OCI-LY3 (cell line): ENCODE measurements around the gene RNF11.

ENCODE experiments used
- H2AFZ ChIP-seq: fragments of 200-600, 300-600 bp; shearing (Covaris generic); 2 replicates; pipeline ENCODE4 v1.6.0; 2014; ENCODE audit warnings: antibody characterized with exemption, low read depth, low read length
- H3K27ac ChIP-seq: fragments of 200-600, 300-600 bp; sonication (generic); 2 replicates; pipeline ENCODE4 v1.5.1; 2014; ENCODE audit warnings: mild to moderate bottlenecking, low read length, moderate library complexity, mixed read lengths
- H3K27me3 ChIP-seq: fragments of 200-600, 300-600 bp; sonication (generic); 2 replicates; pipeline ENCODE4 v1.6.1; 2014; ENCODE audit warnings: low read depth, low read length, mixed read lengths
- H3K36me3 ChIP-seq: fragments of 200-600, 300-600 bp; sonication (generic); replicated peaks from 2 replicates; pipeline ENCODE3; 2014; ENCODE audit warnings: low read depth, low read length, mixed read lengths
- H3K4me1 ChIP-seq: fragments of 300-600, 200-600 bp; sonication (generic); 2 replicates; pipeline ENCODE4 v1.6.1; 2014; ENCODE audit warnings: low read length, mixed read lengths
- H3K4me2 ChIP-seq: fragments of 200-600, 300-600 bp; sonication (generic); 2 replicates; pipeline ENCODE4 v1.6.1; 2014; ENCODE audit warnings: low read length, mixed read lengths
- H3K4me3 ChIP-seq: fragments of 300-600, 200-600 bp; sonication (generic); 2 replicates; pipeline ENCODE4 v1.5.1; 2014; ENCODE audit warnings: antibody characterized with exemption, mild to moderate bottlenecking, low read length, moderate library complexity
- H3K79me2 ChIP-seq: fragments of 300-600, 200-600 bp; shearing (Covaris generic); 2 replicates; pipeline ENCODE4 v1.6.1; 2014; ENCODE audit warnings: mild to moderate bottlenecking, low read length, mixed read lengths
- H3K9ac ChIP-seq: fragments of 300-600, 200-600 bp; shearing (Covaris generic); 2 replicates; pipeline ENCODE4 v1.6.0; 2014; ENCODE audit warnings: mild to moderate bottlenecking, low read length, moderate library complexity
- H3K9me3 ChIP-seq: fragments of 200-600, 300-600 bp; shearing (Covaris generic); 2 replicates; pipeline ENCODE4 v1.6.1; 2014; ENCODE audit warnings: low read length, mixed read lengths; ENCODE audit not compliant: insufficient read depth
- H4K20me1 ChIP-seq: fragments of 200-600, 300-600 bp; sonication (generic); 2 replicates; pipeline ENCODE4 v1.6.1; 2016; ENCODE audit warnings: low read length, mixed read lengths; ENCODE audit not compliant: insufficient read depth
- CTCF ChIP-seq: fragments of 200-600, 300-600 bp; sonication (generic); IDR thresholded peaks from 2 replicates; pipeline ENCODE4 v1.5.1; 2014; ENCODE audit warnings: antibody characterized with exemption, low read length, low read depth
- EZH2phosphoT487 ChIP-seq: fragments of 200-600 bp; shearing (Covaris generic); IDR thresholded peaks from 2 replicates; pipeline ENCODE4 v1.6.1; 2018; ENCODE audit warnings: antibody characterized with exemption, mixed run types, low read depth

Gene RNF11

GRCh38 chr1:51302270-51302669 lies 66.2 kb downstream of the RNF11 start:
- H3K9ac ChIP-seq: no peak overlapping the region
- no peaks in the 10 kb centered on the region for H4K20me1 ChIP-seq
- no peaks in the 10 kb centered on the region for H3K9me3 ChIP-seq
- H3K4me3 ChIP-seq: no peak overlapping the region
- no peaks in the 10 kb centered on the region for H3K36me3 ChIP-seq
- H2AFZ ChIP-seq: no peak overlapping the region
- peaks cover 27% of the 10 kb centered on the region for H3K4me1 ChIP-seq
- no peak overlapping the region for H3K27ac ChIP-seq
- no peaks in the 10 kb centered on the region for H3K79me2 ChIP-seq
- no peaks in the 10 kb centered on the region for H3K27me3 ChIP-seq
- H3K4me2 ChIP-seq: no peak overlapping the region
- TF ChIP-seq CTCF: no peak
- TF ChIP-seq EZH2phosphoT487: no peak

- Histone ChIP-seq H3K4me2 (no peak overlapping the region), H3K4me3 (no peak overlapping the region), H3K9ac (no peak overlapping the region), H3K4me1 (peaks cover 27% of the 10 kb centered on the region), H3K9me3 (no peaks in the 10 kb centered on the region), H3K79me2 (no peaks in the 10 kb centered on the region), H3K27me3 (no peaks in the 10 kb centered on the region), H2AFZ (no peak overlapping the region), H3K36me3 (no peaks in the 10 kb centered on the region), H3K27ac (no peak overlapping the region), H4K20me1 (no peaks in the 10 kb centered on the region)
- TF ChIP-seq EZH2phosphoT487 (no peak), CTCF (no peak)
Observed at GRCh38 chr1:51302746-51303145, 66.7 kb downstream of the RNF11 start.

GRCh38 chr1:51303315-51303714 lies 67.2 kb downstream of the RNF11 start:
- Histone ChIP-seq H3K4me2 (peak overlapping the region; percentile 67), H3K36me3 (no peaks in the 10 kb centered on the region), H2AFZ (no peak overlapping the region), H3K4me1 (peaks cover 27% of the 10 kb centered on the region), H3K27me3 (no peaks in the 10 kb centered on the region), H3K9me3 (no peaks in the 10 kb centered on the region), H3K27ac (no peak overlapping the region), H3K79me2 (no peaks in the 10 kb centered on the region), H4K20me1 (no peaks in the 10 kb centered on the region), H3K4me3 (no peak overlapping the region), H3K9ac (peak overlapping the region; percentile 39; the same call in 1 of the 2 replicates)
- TF ChIP-seq EZH2phosphoT487 (no peak), CTCF (no peak)

- peak overlapping the region; percentile 67 for H3K4me2 ChIP-seq
- no peaks in the 10 kb centered on the region for H3K79me2 ChIP-seq
- H3K4me3 ChIP-seq: peak overlapping the region; percentile 3; the same call in 1 of the 2 replicates
- no peaks in the 10 kb centered on the region for H4K20me1 ChIP-seq
- no peaks in the 10 kb centered on the region for H3K9me3 ChIP-seq
- no peak overlapping the region; the same call in 1 of the 2 replicates for H3K27ac ChIP-seq
- peaks cover 27% of the 10 kb centered on the region for H3K4me1 ChIP-seq
- peak overlapping the region; percentile 79; the same call in 1 of the 2 replicates for H2AFZ ChIP-seq
- H3K9ac ChIP-seq: peak overlapping the region; percentile 39; the same call in 1 of the 2 replicates
- TF ChIP-seq CTCF: no peak
- no peak for TF ChIP-seq EZH2phosphoT487
- H3K36me3 ChIP-seq: no peaks in the 10 kb centered on the region
- no peaks in the 10 kb centered on the region for H3K27me3 ChIP-seq
Observed at GRCh38 chr1:51303751-51304251, 67.7 kb downstream of the RNF11 start.
